Fibroblast of the aortic adventitia (primary cell): ENCODE measurements around the gene OR4C6. TPM values are rescaled to one million over a fixed set of nuclear protein-coding genes. Genes with fewer than 3 reads are reported as not detected.

Experiments used
- DNase-seq: peaks from one replicate; pipeline ENCODE4 v3.0.0-alpha.2; 2010; ENCODE audit warnings: low read depth
- H3K4me3 ChIP-seq: 2 replicates; pipeline ENCODE4 v1.5.1; 2011; ENCODE audit warnings: low read depth, mild to moderate bottlenecking, control low read depth, low read length, moderate library complexity
- total RNA-seq: library from RNA; depleted of rRNA; stranded (reverse); fragments of >200 nt; gene quantifications from 2 replicates; pipeline ENCODE4 v1.2.3, GENCODE V29; 2012; ENCODE audit warnings: low replicate concordance
- TF ChIP-seq, protein P1 (sequence below): IDR thresholded peaks from 2 replicates; pipeline ENCODE4 v1.5.1; 2011; ENCODE audit warnings: mild to moderate bottlenecking, low read length, control low read depth, inconsistent platforms; ENCODE audit not compliant: insufficient read depth

OR4C6 gene
- total RNA-seq, 1 donor = not detected

GRCh38 chr11:55658608-55659007 lies 3.4 kb upstream of the OR4C6 start:
- H3K4me3 ChIP-seq = no peak overlapping the region
- DNase-seq = no peak
- TF ChIP-seq, protein P1, sequence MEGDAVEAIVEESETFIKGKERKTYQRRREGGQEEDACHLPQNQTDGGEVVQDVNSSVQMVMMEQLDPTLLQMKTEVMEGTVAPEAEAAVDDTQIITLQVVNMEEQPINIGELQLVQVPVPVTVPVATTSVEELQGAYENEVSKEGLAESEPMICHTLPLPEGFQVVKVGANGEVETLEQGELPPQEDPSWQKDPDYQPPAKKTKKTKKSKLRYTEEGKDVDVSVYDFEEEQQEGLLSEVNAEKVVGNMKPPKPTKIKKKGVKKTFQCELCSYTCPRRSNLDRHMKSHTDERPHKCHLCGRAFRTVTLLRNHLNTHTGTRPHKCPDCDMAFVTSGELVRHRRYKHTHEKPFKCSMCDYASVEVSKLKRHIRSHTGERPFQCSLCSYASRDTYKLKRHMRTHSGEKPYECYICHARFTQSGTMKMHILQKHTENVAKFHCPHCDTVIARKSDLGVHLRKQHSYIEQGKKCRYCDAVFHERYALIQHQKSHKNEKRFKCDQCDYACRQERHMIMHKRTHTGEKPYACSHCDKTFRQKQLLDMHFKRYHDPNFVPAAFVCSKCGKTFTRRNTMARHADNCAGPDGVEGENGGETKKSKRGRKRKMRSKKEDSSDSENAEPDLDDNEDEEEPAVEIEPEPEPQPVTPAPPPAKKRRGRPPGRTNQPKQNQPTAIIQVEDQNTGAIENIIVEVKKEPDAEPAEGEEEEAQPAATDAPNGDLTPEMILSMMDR = no peak

DNA sequence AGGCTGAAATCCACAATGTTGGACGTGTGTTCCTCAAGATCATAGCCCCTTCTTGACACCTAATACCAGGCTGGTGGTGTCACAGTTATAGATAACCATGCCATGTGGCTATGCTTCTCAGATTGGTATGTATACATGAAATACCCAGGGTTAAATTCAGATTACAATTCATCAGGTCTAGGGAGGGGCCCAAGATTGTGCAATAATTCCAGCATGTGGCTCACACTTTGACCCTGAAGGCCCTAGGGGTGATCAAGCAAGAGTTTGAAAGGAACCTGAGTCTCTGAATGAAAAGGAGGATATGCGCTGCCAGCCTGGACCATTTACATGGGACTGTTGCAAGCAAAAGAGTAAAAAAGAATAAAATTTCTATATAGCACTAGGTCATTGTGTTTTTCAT lies 7.4 kb downstream of the OR4C6 start:
- TF ChIP-seq, protein P1 = no peak
- DNase-seq = no peak

DNA sequence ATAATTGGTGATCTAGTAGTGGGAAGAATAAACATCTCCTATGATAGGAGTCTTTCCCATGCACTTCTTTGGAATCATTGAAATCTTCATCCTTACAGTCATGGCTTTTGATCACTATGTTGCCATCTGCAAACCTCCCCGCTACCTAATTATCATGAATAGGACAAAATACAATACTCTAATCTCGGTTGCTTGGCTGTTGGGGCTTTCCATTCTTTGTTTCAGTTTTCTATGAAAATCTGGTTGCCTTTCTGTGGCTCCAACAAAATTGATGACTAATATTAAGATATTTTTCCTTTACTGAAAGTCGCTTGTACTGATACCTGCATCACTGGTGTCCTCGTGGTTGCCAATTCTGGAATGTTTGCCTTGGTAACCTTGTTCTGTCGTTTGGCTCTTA lies 11.9 kb downstream of the OR4C6 start:
- no peak overlapping the region for H3K4me3 ChIP-seq
- TF ChIP-seq, protein P1 = no peak
- no peak for DNase-seq

More for the DNA sequence above, 7.4 kb downstream of the OR4C6 start:
- H3K4me3 ChIP-seq = no peak overlapping the region

DNA sequence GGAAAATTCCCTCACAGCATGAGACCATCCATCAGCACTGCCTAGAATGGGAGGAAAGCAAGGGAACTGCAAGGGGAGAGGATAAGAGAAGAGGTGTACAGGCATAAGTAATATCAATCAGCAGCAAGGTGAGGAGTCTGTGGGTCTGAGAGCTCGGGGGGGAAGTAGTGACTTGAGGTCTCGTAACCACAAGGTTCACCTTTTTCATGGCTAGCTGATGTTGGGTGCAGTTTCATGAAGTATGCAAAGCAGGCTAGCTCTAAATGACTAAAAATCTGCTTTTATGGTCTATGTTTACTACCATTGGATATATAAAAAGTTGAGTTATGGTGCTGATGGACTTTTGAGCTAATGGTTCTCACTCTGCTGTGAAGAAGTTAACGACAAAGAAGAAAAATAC lies 35.8 kb downstream of the OR4C6 start:
- TF ChIP-seq, protein P1 = no peak
- DNase-seq = no peak

GRCh38 chr11:55701429-55701828 lies 39.4 kb downstream of the OR4C6 start:
- H3K4me3 ChIP-seq = no peak overlapping the region
- DNase-seq = no peak
- TF ChIP-seq, protein P1 = no peak

More for the DNA sequence above, 35.8 kb downstream of the OR4C6 start:
- H3K4me3 ChIP-seq = no peak overlapping the region

DNA sequence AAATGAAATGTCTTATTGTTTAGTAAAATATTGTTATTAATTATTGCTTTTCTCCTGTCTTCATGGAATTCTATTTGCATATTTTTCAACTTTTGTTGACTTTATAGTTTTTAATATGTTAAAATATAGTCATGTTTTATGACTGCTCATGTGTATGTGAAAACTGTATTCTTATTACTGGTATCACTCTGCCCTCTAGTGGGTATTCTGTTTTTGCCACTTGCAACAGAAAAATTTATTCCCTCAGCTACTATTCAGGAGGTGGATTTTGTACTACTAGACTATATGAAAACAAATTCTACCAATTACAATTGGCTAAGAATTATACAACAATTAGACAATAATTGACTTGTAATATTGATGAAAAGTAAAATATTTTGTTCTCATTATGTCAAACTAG lies 45.0 kb downstream of the OR4C6 start:
- no peak overlapping the region for H3K4me3 ChIP-seq
- DNase-seq = peak; percentile 37
- TF ChIP-seq, protein P1 = peak; percentile 55

DNA sequence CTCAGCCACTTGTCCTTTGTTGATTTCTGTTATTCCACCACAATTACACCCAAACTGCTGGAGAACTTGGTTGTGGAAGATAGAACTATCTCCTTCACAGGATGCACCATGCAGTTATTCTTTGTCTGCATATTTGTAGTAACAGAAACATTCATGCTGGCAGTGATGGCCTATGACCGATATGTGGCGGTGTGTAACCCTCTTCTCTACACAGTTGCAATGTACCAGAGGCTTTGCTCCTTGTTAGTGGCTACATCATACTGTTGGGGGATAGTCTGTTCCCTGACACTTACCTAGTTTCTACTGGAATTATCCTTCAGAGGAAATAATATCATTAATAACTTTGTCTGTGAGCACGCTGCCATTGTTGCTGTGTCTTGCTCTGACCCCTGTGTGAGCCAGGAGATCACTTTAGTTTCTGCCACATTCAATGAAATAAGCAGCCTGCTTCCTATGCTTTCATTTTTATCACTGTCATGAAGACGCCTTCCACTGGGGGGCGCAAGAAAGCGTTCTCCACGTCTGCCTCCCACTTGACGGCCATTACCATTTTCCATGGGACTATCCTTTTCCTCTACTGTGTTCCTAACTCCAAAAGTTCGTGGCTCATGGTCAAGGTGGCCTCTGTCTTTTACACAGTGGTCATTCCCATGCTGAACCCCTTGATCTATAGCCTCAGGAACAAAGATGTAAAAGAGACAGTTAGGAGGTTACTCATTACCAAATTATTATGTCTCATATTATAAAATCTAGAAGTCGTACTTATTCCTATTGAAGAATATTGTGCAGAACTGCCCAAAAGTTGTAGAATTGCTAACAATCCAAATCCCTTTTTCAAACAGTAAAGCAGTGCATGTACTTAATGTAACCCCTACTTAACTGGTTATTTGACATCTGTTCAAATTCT lies 53.2 kb downstream of the OR4C6 start:
- no peak for DNase-seq
- TF ChIP-seq, protein P1 = no peak
- H3K4me3 ChIP-seq = no peak overlapping the region
